ENCODE results near the gene ANKMY1. TPM values are rescaled to one million over a fixed set of nuclear protein-coding genes. Genes with fewer than 3 reads are reported as not detected.

The ANKMY1 gene
- polyA plus RNA-seq, 1 experiment: 2.9 TPM

GRCh38 chr2:240432430-240432819 is 125.4 kb downstream of the ANKMY1 start:
- no peak for TF ChIP-seq CTCF (IDR thresholded peaks at IDR 0.05; ENCODE audit: low read depth, low read length)
- no peak overlapping the region for H3K27ac ChIP-seq (ENCODE audit: low read depth, low read length)
- peaks cover 4% of the 10 kb centered on the region; the same call in 1 of the 2 replicates for H3K9me3 ChIP-seq (ENCODE audit: control insufficient read depth, insufficient read depth, low read length)
- CTCF ChIA-PET: no interaction called here
- H3K27me3 ChIP-seq (ENCODE audit: control insufficient read depth, insufficient read depth, low read length): no peaks in the 10 kb centered on the region
- H3K4me3 ChIP-seq (ENCODE audit: low read depth, low read length): no peak overlapping the region
- POLR2A ChIA-PET: no interaction called here
- no peak for DNase-seq (ENCODE audit: low read depth, low spot score)

GRCh38 chr2:240431661-240432424 is 125.9 kb downstream of the ANKMY1 start:
- CTCF ChIA-PET: no interaction called here
- TF ChIP-seq CTCF (IDR thresholded peaks at IDR 0.05; ENCODE audit: low read depth, low read length): no peak
- Histone ChIP-seq H3K27me3 (ENCODE audit: control insufficient read depth, insufficient read depth, low read length) (no peaks in the 10 kb centered on the region), H3K27ac (ENCODE audit: low read depth, low read length) (no peak overlapping the region), H3K4me3 (ENCODE audit: low read depth, low read length) (no peak overlapping the region), H3K9me3 (ENCODE audit: control insufficient read depth, insufficient read depth, low read length) (peaks cover 4% of the 10 kb centered on the region; the same call in 1 of the 2 replicates)
- POLR2A ChIA-PET: no interaction called here
- DNase-seq (ENCODE audit: low read depth, low spot score): no peak

- ChIA-PET CTCF (interaction anchor here (0.9 kb wide), 1 partner anchor 199 kb away, joined by 6 read pairs; no protein-coding TSS in a partner anchor), POLR2A (no interaction called here)
- no peak for TF ChIP-seq CTCF (IDR thresholded peaks at IDR 0.05; ENCODE audit: low read depth, low read length)
- Histone ChIP-seq H3K27ac (ENCODE audit: low read depth, low read length) (no peak overlapping the region), H3K9me3 (ENCODE audit: control insufficient read depth, insufficient read depth, low read length) (peaks cover 4% of the 10 kb centered on the region; the same call in 1 of the 2 replicates), H3K4me3 (ENCODE audit: low read depth, low read length) (no peak overlapping the region), H3K27me3 (ENCODE audit: control insufficient read depth, insufficient read depth, low read length) (peaks cover 2% of the 10 kb centered on the region)
- DNase-seq (ENCODE audit: low read depth, low spot score): no peak
Observed at GRCh38 chr2:240431271-240431660, 126.5 kb downstream of the ANKMY1 start.

- no peak for DNase-seq (ENCODE audit: low read depth, low spot score)
- ChIA-PET POLR2A (no interaction called here), CTCF (interaction anchor here (0.9 kb wide), 1 partner anchor 198 kb away, joined by 6 read pairs; no protein-coding TSS in a partner anchor)
- Histone ChIP-seq H3K27ac (ENCODE audit: low read depth, low read length) (no peak overlapping the region), H3K27me3 (ENCODE audit: control insufficient read depth, insufficient read depth, low read length) (peaks cover 4% of the 10 kb centered on the region), H3K9me3 (ENCODE audit: control insufficient read depth, insufficient read depth, low read length) (peaks cover 4% of the 10 kb centered on the region), H3K4me3 (ENCODE audit: low read depth, low read length) (no peak overlapping the region)
- TF ChIP-seq CTCF (IDR thresholded peaks at IDR 0.05; ENCODE audit: low read depth, low read length): no peak
Observed at GRCh38 chr2:240430595-240430994, 127.2 kb downstream of the ANKMY1 start.

GRCh38 chr2:240429872-240430491 is 127.8 kb downstream of the ANKMY1 start:
- no peak overlapping the region for H3K27ac ChIP-seq (ENCODE audit: low read depth, low read length)
- POLR2A ChIA-PET: no interaction called here
- TF ChIP-seq CTCF (IDR thresholded peaks at IDR 0.05; ENCODE audit: low read depth, low read length): no peak
- no peak for DNase-seq (ENCODE audit: low read depth, low spot score)
- H3K9me3 ChIP-seq (ENCODE audit: control insufficient read depth, insufficient read depth, low read length): peaks cover 7% of the 10 kb centered on the region
- H3K4me3 ChIP-seq (ENCODE audit: low read depth, low read length): no peak overlapping the region
- CTCF ChIA-PET: no interaction called here
- H3K27me3 ChIP-seq (ENCODE audit: control insufficient read depth, insufficient read depth, low read length): peaks cover 4% of the 10 kb centered on the region

All from AG04450 (cell line).